Loucy (cell line): ENCODE data around the gene ANP32B.

Source experiments
- H2AFZ ChIP-seq: fragments of 200-600 bp; sonication (generic); 2 replicates; pipeline ENCODE4 v1.6.0; 2016; ENCODE audit warnings: antibody characterized with exemption, mild to moderate bottlenecking, low read length, moderate library complexity
- H3F3A ChIP-seq: fragments of 200-600 bp; 2 replicates; pipeline ENCODE4 v1.6.0; 2016; ENCODE audit warnings: antibody characterized with exemption, low read depth, mild to moderate bottlenecking
- H3K27me3 ChIP-seq: fragments of 200-600 bp; sonication (generic); 2 replicates; pipeline ENCODE4 v1.6.1; 2014; ENCODE audit warnings: low read length, mild to moderate bottlenecking; ENCODE audit not compliant: insufficient read depth, poor library complexity, severe bottlenecking
- H3K36me3 ChIP-seq: fragments of 200-600 bp; sonication (generic); 2 replicates; pipeline ENCODE4 v1.6.1; 2016; ENCODE audit warnings: low read length; ENCODE audit not compliant: insufficient read depth
- H3K4me1 ChIP-seq: fragments of 200-600 bp; sonication (generic); 2 replicates; pipeline ENCODE4 v1.5.1; 2014; ENCODE audit warnings: low read length, mild to moderate bottlenecking; ENCODE audit not compliant: insufficient read depth, poor library complexity, severe bottlenecking
- H3K4me2 ChIP-seq: fragments of 200-600 bp; sonication (generic); 2 replicates; pipeline ENCODE4 v1.6.0; 2014; ENCODE audit warnings: antibody characterized with exemption, low read length, low read depth, mild to moderate bottlenecking; ENCODE audit not compliant: poor library complexity, severe bottlenecking
- H3K4me3 ChIP-seq: fragments of 200-600 bp; sonication (generic); 2 replicates; pipeline ENCODE4 v1.5.1; 2014; ENCODE audit warnings: low read length, mild to moderate bottlenecking, mixed read lengths; ENCODE audit not compliant: poor library complexity, severe bottlenecking
- H3K79me2 ChIP-seq: fragments of 200-600 bp; sonication (generic); 2 replicates; pipeline ENCODE4 v1.6.1; 2014; ENCODE audit warnings: low read length; ENCODE audit not compliant: insufficient read depth
- H3K9ac ChIP-seq: fragments of 200-600 bp; sonication (generic); 2 replicates; pipeline ENCODE4 v1.6.0; 2014; ENCODE audit warnings: mild to moderate bottlenecking, low read depth, low read length, moderate library complexity; ENCODE audit not compliant: poor library complexity, severe bottlenecking
- H3K9me2 ChIP-seq: fragments of 200-600 bp; sonication (generic); replicated peaks from 2 replicates; pipeline ENCODE4 v1.6.1; 2016; ENCODE audit warnings: low read depth, low read length, mixed read lengths
- H3K9me3 ChIP-seq: fragments of 200-600 bp; sonication (generic); 2 replicates; pipeline ENCODE4 v1.6.1; 2014; ENCODE audit warnings: mild to moderate bottlenecking, antibody characterized with exemption, low read length, low read depth; ENCODE audit not compliant: insufficient read depth
- H4K20me1 ChIP-seq: fragments of 200-600 bp; sonication (generic); 2 replicates; pipeline ENCODE4 v1.6.0; 2014; ENCODE audit warnings: antibody characterized with exemption, low read length, mild to moderate bottlenecking; ENCODE audit not compliant: insufficient read depth, poor library complexity, severe bottlenecking
- CTCF ChIP-seq: fragments of 200-600 bp; sonication (generic); conservative IDR thresholded peaks from 2 replicates; pipeline ENCODE4 v1.5.1; 2014; ENCODE audit warnings: mild to moderate bottlenecking, antibody characterized with exemption, low read length
- EZH2phosphoT487 ChIP-seq: fragments of 200-600 bp; IDR thresholded peaks from 2 replicates; pipeline ENCODE4 v1.6.1; 2018; ENCODE audit warnings: antibody characterized with exemption, mild to moderate bottlenecking, moderate library complexity, borderline replicate concordance

The ANP32B gene

GRCh38 chr9:98046180-98046543 lies 63.0 kb downstream of the ANP32B start:
- peaks cover 33% of the 10 kb centered on the region for H3K79me2 ChIP-seq
- H3K4me1 ChIP-seq = peaks cover 29% of the 10 kb centered on the region
- no peak for TF ChIP-seq EZH2phosphoT487
- TF ChIP-seq CTCF = no peak
- peak overlapping the region; percentile 73 for H3K4me3 ChIP-seq
- H3K36me3 ChIP-seq = no peaks in the 10 kb centered on the region
- H3F3A ChIP-seq = no peaks in the 10 kb centered on the region
- H3K27me3 ChIP-seq = no peaks in the 10 kb centered on the region
- no peaks in the 10 kb centered on the region for H3K9me2 ChIP-seq
- no peaks in the 10 kb centered on the region for H3K9me3 ChIP-seq
- H3K4me2 ChIP-seq = peak overlapping the region; percentile 69
- H3K9ac ChIP-seq = peak overlapping the region; percentile 79
- H4K20me1 ChIP-seq = no peaks in the 10 kb centered on the region
- H2AFZ ChIP-seq = peak overlapping the region; percentile 73

- H3K4me1 ChIP-seq = peaks cover 29% of the 10 kb centered on the region
- no peaks in the 10 kb centered on the region for H3K9me2 ChIP-seq
- peak overlapping the region; percentile 69 for H3K4me2 ChIP-seq
- no peaks in the 10 kb centered on the region for H4K20me1 ChIP-seq
- H3K36me3 ChIP-seq = no peaks in the 10 kb centered on the region
- peak overlapping the region; percentile 73 for H3K4me3 ChIP-seq
- TF ChIP-seq EZH2phosphoT487 (no peak), CTCF (no peak)
- no peaks in the 10 kb centered on the region for H3K9me3 ChIP-seq
- peaks cover 33% of the 10 kb centered on the region for H3K79me2 ChIP-seq
- H3K27me3 ChIP-seq = no peaks in the 10 kb centered on the region
- peak overlapping the region; percentile 79 for H3K9ac ChIP-seq
- H3F3A ChIP-seq = no peaks in the 10 kb centered on the region
- H2AFZ ChIP-seq = no peak overlapping the region
Measured at GRCh38 chr9:98047002-98047401, 63.9 kb downstream of the ANP32B start.

- Histone ChIP-seq H3F3A (no peaks in the 10 kb centered on the region), H3K27me3 (no peaks in the 10 kb centered on the region), H4K20me1 (no peaks in the 10 kb centered on the region), H3K4me1 (peaks cover 29% of the 10 kb centered on the region), H3K9ac (peak overlapping the region; percentile 11), H3K36me3 (no peaks in the 10 kb centered on the region), H3K79me2 (peaks cover 33% of the 10 kb centered on the region), H3K4me2 (peak overlapping the region; percentile 32), H3K4me3 (peak overlapping the region; percentile 5), H2AFZ (no peak overlapping the region), H3K9me2 (no peaks in the 10 kb centered on the region), H3K9me3 (no peaks in the 10 kb centered on the region)
- TF ChIP-seq EZH2phosphoT487 (no peak), CTCF (no peak)
Measured at GRCh38 chr9:98049288-98050072, 66.3 kb downstream of the ANP32B start.
